Right atrium auricular region (tissue), 2 donors: ENCODE measurements around the gene HOXB13. TPM values are rescaled to one million over a fixed set of nuclear protein-coding genes. Genes with fewer than 3 reads are reported as not detected.

Experiments used
- DNase-seq: peaks from one replicate; pipeline ENCODE4 v3.0.0-alpha.2; 2019; ENCODE audit warnings: low spot score
- H3K27ac ChIP-seq, 2 donors: fragments of 200-600 bp; sonication (generic); 1 replicate in 1 of 2; 2 replicates in 1 of 2; pipeline ENCODE4 v1.5.1; 2016 to 2019
- H3K27me3 ChIP-seq, 2 donors: fragments of 200-600 bp; sonication (generic); one replicate each; pipeline versions ENCODE4 v1.5.1 to v1.6.0; 2017 to 2019
- H3K36me3 ChIP-seq: fragments of 200-600 bp; sonication (generic); one replicate; pipeline ENCODE4 v1.5.1; 2016
- H3K4me1 ChIP-seq, 2 donors: fragments of 200-600 bp; sonication (generic); one replicate each; pipeline versions ENCODE4 v1.5.1 to v1.6.0; 2017 to 2019
- H3K4me3 ChIP-seq, 2 donors: fragments of 200-600 bp; sonication (generic); 1 replicate in 1 of 2; 2 replicates in 1 of 2; pipeline ENCODE4 v1.5.1; 2017 to 2019; ENCODE audit warnings: mild to moderate bottlenecking in 1 of 2, moderate library complexity in 1 of 2
- H3K9me3 ChIP-seq, 2 donors: fragments of 200-600 bp; sonication (generic); one replicate each; pipeline ENCODE4 v1.5.1; 2019
- total RNA-seq, 2 donors: library from RNA; depleted of rRNA; stranded (reverse); fragments of >200 nt; gene quantifications; one replicate each; pipeline ENCODE4 v1.1.0, GENCODE V29; 2016
- TF ChIP-seq, protein P1 (sequence below), 2 donors: fragments of 200-600 bp; sonication (generic); IDR thresholded peaks; one replicate each; pipeline ENCODE4 v1.5.1; 2019; ENCODE audit warnings: antibody characterized with exemption in 2 of 2

HOXB13 gene
- total RNA-seq, 2 donors from 2014 or later, result not detected

DNA sequence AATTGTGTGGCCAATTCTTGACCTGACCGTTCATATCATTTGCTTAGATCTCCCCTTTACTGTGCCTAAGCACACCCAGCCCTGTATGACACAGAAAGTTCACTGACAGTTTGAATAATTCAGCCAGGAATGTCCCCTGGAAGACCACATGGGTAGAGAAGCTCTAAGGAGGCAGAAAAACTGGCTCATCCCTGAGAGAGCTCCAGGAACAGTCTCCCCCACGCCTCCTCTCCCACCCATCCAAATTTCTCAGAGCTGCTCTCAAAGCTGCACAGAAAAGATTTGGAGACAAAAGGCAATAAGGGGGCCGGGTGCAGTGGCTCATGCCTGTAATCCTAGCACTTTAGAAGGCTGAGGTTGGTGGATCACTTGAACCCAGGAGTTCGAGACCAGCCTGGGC, 17.4 kb downstream of the HOXB13 start:
- Histone ChIP-seq H3K27ac (no peak overlapping the region), H3K4me3 (no peak overlapping the region), H3K27me3 (peaks cover 0 to 3% of the 10 kb centered on the region in 2 donors), H3K9me3 (no peaks in the 10 kb centered on the region), H3K36me3 (no peaks in the 10 kb centered on the region), H3K4me1 (no peaks in the 10 kb centered on the region)
- DNase-seq, result no peak
- TF ChIP-seq, protein P1, sequence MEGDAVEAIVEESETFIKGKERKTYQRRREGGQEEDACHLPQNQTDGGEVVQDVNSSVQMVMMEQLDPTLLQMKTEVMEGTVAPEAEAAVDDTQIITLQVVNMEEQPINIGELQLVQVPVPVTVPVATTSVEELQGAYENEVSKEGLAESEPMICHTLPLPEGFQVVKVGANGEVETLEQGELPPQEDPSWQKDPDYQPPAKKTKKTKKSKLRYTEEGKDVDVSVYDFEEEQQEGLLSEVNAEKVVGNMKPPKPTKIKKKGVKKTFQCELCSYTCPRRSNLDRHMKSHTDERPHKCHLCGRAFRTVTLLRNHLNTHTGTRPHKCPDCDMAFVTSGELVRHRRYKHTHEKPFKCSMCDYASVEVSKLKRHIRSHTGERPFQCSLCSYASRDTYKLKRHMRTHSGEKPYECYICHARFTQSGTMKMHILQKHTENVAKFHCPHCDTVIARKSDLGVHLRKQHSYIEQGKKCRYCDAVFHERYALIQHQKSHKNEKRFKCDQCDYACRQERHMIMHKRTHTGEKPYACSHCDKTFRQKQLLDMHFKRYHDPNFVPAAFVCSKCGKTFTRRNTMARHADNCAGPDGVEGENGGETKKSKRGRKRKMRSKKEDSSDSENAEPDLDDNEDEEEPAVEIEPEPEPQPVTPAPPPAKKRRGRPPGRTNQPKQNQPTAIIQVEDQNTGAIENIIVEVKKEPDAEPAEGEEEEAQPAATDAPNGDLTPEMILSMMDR (IDR thresholded peaks at IDR 0.05), result no peak

DNA sequence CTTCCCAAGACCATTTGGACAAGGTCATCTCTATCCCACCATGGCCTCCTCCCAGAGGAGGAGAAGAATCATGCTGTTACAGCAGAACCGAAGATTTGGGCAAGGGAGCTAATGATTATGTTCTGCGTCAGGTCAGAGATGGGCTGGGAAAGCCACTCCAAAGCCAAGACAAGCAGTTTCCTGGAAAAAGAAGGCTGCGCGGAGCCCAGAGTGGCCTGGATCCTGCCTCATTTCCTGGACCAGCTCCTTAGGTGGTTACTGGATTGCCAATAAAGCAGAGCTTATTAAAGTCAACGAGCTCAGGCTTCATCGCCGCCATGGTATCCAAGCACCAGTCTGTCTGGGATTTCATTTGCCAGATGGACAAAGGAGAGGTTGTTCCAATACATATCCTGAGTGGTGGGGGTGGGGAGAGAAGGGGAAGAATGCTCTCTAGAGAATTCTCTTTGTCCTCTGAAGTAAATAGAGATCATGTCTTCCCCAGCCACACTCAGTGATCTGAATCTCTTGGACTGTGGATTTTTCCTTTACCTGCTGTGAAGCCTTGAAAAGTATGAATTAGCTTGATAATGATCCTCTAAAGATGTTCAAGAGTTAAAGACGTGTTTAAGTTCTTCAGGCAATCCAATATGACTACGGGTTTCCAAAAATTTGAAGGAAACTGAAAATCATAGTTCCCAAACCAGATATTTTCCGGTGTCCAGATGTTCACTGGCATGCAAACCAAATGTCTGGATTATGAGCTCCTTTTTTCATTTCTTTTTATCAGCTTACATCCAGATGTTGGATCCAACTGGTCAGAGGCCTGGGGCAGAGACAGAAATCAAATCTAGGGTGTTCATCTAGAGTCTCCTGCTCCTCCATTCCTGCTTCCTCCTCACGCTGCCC, 23.9 kb downstream of the HOXB13 start:
- Histone ChIP-seq H3K27me3 (peaks cover 0 to 4% of the 10 kb centered on the region in 2 donors), H3K27ac (no peak overlapping the region), H3K9me3 (no peaks in the 10 kb centered on the region), H3K36me3 (no peaks in the 10 kb centered on the region), H3K4me1 (no peaks in the 10 kb centered on the region), H3K4me3 (no peak overlapping the region)
- TF ChIP-seq, protein P1 (IDR thresholded peaks at IDR 0.05), result no peak
- no peak for DNase-seq

DNA sequence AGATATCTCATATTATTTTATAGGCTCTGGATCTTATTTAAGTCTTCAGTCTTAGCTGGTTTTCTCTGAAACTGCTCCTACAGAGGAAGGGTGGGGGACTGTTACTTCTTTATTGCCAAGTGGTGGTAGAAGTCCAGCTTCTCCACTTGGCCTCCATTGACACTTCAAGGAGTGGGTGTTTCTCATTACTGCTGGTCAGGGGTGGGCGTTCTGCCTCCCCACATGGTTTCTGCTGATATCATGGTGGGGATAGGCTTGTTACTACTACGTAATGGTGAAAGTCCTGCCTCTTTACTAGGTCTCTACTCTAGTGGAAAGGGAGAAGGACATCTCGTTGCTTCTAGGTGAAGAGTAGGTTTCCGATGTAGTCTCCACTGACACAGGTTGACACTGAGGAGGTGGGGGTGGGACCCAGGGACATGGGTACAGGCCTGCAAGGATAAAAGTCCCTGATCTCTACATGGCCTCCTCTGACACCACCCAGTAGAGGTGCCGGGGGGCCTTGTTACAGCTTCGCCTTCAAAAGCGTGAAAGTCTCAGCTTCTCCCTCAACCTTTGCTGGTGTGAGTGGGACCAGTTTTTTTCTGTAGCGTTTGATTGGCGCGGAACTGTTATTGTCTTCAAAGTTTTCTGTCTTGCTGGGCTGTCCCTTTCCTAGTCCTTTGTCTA, 26.6 kb downstream of the HOXB13 start:
- no peak overlapping the region for H3K4me3 ChIP-seq
- no peak overlapping the region for H3K27ac ChIP-seq
- H3K27me3 ChIP-seq, result peaks cover 0 to 4% of the 10 kb centered on the region in 2 donors
- H3K36me3 ChIP-seq, result no peaks in the 10 kb centered on the region
- H3K4me1 ChIP-seq, result no peaks in the 10 kb centered on the region
- no peaks in the 10 kb centered on the region for H3K9me3 ChIP-seq
- DNase-seq, result no peak
- TF ChIP-seq, protein P1 (IDR thresholded peaks at IDR 0.05), result no peak

DNA sequence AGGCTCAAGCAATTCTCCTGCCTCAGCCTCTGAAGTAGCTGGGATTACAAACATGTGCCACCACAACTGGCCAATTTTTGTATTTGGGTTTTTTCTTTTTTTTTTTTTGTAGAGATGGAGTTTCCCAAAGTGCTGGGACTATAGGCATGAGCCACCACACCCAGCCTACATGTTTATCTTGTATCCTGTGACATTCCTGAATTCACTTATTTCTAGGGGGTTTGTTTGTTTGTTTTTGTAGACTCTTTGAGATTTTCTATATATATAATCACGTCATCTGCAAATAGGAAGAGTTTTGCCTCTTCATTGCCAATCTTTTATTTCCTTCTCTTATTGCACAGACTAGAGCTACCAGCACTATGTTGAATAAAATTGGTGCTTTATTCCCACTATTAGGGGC, 35.4 kb downstream of the HOXB13 start:
- TF ChIP-seq, protein P1 (IDR thresholded peaks at IDR 0.05), result no peak
- no peak overlapping the region for H3K27ac ChIP-seq
- no peaks in the 10 kb centered on the region for H3K4me1 ChIP-seq
- H3K27me3 ChIP-seq, result no peaks in the 10 kb centered on the region
- no peak for DNase-seq
- no peaks in the 10 kb centered on the region for H3K36me3 ChIP-seq
- H3K9me3 ChIP-seq, result peaks cover 0 to 7% of the 10 kb centered on the region in 2 donors
- no peak overlapping the region for H3K4me3 ChIP-seq

DNA sequence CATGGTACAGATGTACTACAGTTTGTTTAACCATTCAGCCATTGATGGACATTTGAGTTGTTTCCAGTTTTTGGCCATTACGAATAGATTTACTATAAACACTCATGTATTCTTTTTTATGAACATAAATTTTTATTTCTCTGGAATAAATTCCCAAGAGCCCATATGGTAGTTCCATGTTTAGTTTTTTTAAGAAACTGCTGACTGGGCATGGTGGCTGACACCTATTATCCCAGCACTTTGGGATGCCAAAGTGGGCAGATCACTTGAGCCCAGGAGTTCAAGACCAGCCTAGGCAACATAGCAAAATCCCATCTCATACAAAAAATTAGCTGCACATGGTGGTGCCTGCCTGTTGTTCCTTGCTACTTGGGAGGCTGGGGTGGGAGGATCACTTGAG, 36.5 kb downstream of the HOXB13 start:
- TF ChIP-seq, protein P1 (IDR thresholded peaks at IDR 0.05), result no peak
- H3K27me3 ChIP-seq, result no peaks in the 10 kb centered on the region

More for the DNA sequence above, 36.5 kb downstream of the HOXB13 start:
- H3K9me3 ChIP-seq, result peaks cover 0 to 7% of the 10 kb centered on the region in 2 donors
- no peaks in the 10 kb centered on the region for H3K36me3 ChIP-seq
- H3K4me3 ChIP-seq, result no peak overlapping the region
- no peak for DNase-seq
- H3K27ac ChIP-seq, result no peak overlapping the region
- H3K4me1 ChIP-seq, result no peaks in the 10 kb centered on the region
